GM12872 (cell line): ENCODE measurements around the gene ZAP70.

ENCODE experiments used
- CTCF ChIP-seq: IDR thresholded peaks from 3 replicates; pipeline ENCODE4 v1.5.1; 2011; ENCODE audit warnings: low read depth, mild to moderate bottlenecking, low read length, moderate library complexity; ENCODE audit not compliant: insufficient read depth

ZAP70 gene

GRCh38 chr2:97716695-97717612 lies 3.6 kb downstream of the ZAP70 start:
- TF ChIP-seq CTCF: no peak

- TF ChIP-seq CTCF: no peak
Observed at GRCh38 chr2:97717613-97717995, 4.2 kb downstream of the ZAP70 start.

- TF ChIP-seq CTCF: no peak
Observed at GRCh38 chr2:97718051-97718882, 4.9 kb downstream of the ZAP70 start.

- no peak for TF ChIP-seq CTCF
Observed at GRCh38 chr2:97718942-97719341, 5.6 kb downstream of the ZAP70 start.

- TF ChIP-seq CTCF: no peak
Observed at GRCh38 chr2:97719362-97720155, 6.2 kb downstream of the ZAP70 start.

- no peak for TF ChIP-seq CTCF
Observed at GRCh38 chr2:97720746-97721145, 7.4 kb downstream of the ZAP70 start.

- TF ChIP-seq CTCF: no peak
Observed at GRCh38 chr2:97722227-97722626, 8.9 kb downstream of the ZAP70 start.
